Activated T-cell treated with anti-CD3 and anti-CD28 coated beads for 1 hour (primary cell): ENCODE measurements around the gene MRTFA.
"Not testable (repeated sequence)": the region's sequence is repeated elsewhere in the genome, so short reads cannot be mapped to it uniquely, and the experiment has no call there.

Experiments used
- DNase-seq: peaks from one replicate; pipeline ENCODE4 v3.0.0-alpha.2; 2020; ENCODE audit warnings: low read depth

Gene MRTFA

GRCh38 chr22:40659166-40659565 is 22.6 kb upstream of the MRTFA start:
- no peak for DNase-seq

- DNase-seq = not testable (repeated sequence)
These were observed 20.1 kb upstream of the MRTFA start for GRCh38 chr22:40656651-40657050.

GRCh38 chr22:40655941-40656340 is 19.4 kb upstream of the MRTFA start:
- not testable (repeated sequence) for DNase-seq

- DNase-seq = no peak
These were observed 18.1 kb upstream of the MRTFA start for GRCh38 chr22:40654522-40655167.

GRCh38 chr22:40653361-40653760 is 16.8 kb upstream of the MRTFA start:
- no peak for DNase-seq

- DNase-seq = peak; percentile 44
These were observed 15.3 kb upstream of the MRTFA start for GRCh38 chr22:40651563-40652501.

- no peak for DNase-seq
These were observed 14.5 kb upstream of the MRTFA start for GRCh38 chr22:40651057-40651456.

GRCh38 chr22:40648386-40648785 is 11.9 kb upstream of the MRTFA start:
- no peak for DNase-seq

- no peak for DNase-seq
These were observed 9.2 kb upstream of the MRTFA start for GRCh38 chr22:40645579-40646197.

GRCh38 chr22:40642316-40642715 is 5.8 kb upstream of the MRTFA start:
- no peak for DNase-seq

- no peak for DNase-seq
These were observed 4.8 kb upstream of the MRTFA start for GRCh38 chr22:40641269-40641668.

- no peak for DNase-seq
These were observed 1.7 kb upstream of the MRTFA start for GRCh38 chr22:40638261-40638660.

- peak; percentile 45 for DNase-seq
These were observed 948 bp upstream of the MRTFA start for GRCh38 chr22:40637183-40638150.

GRCh38 chr22:40635940-40636379 is 559 bp downstream of the MRTFA start:
- peak; percentile 5 for DNase-seq

GRCh38 chr22:40635043-40635939 is 1.2 kb downstream of the MRTFA start:
- DNase-seq = no peak

GRCh38 chr22:40634119-40634903 is 2.2 kb downstream of the MRTFA start:
- DNase-seq = no peak

GRCh38 chr22:40633036-40633435 is 3.5 kb downstream of the MRTFA start:
- DNase-seq = no peak

- no peak for DNase-seq
These were observed 4.6 kb downstream of the MRTFA start for GRCh38 chr22:40631925-40632324.

GRCh38 chr22:40628354-40629042 is 8.0 kb downstream of the MRTFA start:
- DNase-seq = no peak
